ENCODE measurements around the gene GNRHR.
"Not testable (repeated sequence)": the region's sequence is repeated elsewhere in the genome, so short reads cannot be mapped to it uniquely, and the experiment has no call there.

- not testable (repeated sequence) for TF ChIP-seq POLR2AphosphoS5, EP300 (IDR thresholded peaks at IDR 0.05)
These were observed 2.8 kb upstream of the GNRHR start for GRCh38 chr4:67756991-67757390.

All from upper lobe of left lung (tissue), 4 donors.